B cell (primary cell): ENCODE data around the gene AOPEP. TPM values are rescaled to one million over a fixed set of nuclear protein-coding genes. Genes with fewer than 3 reads are reported as not detected.

ENCODE experiments used
- ATAC-seq: fragments of 200-7000 bp; cut with Tn5 transposase; one replicate; pipeline ENCODE4 v1.10.0; 2021; ENCODE audit warnings: low read depth, mild to moderate bottlenecking, moderate number of reproducible peaks, moderate library complexity
- CTCF ChIA-PET: fragments of 350-600 bp; sonication (Branson Sonifier 250); formaldehyde crosslinking; loops from one replicate; lab custom pipeline; 2021; ENCODE audit warnings: antibody characterized with exemption, inconsistent platforms; lab: Charles Lee
- POLR2A ChIA-PET: fragments of 350-600 bp; sonication (Branson Sonifier 250); formaldehyde crosslinking; loops from one replicate; lab custom pipeline; 2021; ENCODE audit warnings: antibody characterized with exemption; lab: Charles Lee
- DNase-seq: peaks from one replicate; pipeline ENCODE4 v3.0.0; 2013
- H2AFZ ChIP-seq: 2 replicates; pipeline ENCODE4 v1.6.1; 2012; ENCODE audit warnings: mild to moderate bottlenecking, low read depth, low read length; ENCODE audit not compliant: insufficient read depth, poor library complexity, severe bottlenecking
- H3K27ac ChIP-seq, 2 donors: 1 replicate in 1 of 2; 2 replicates in 1 of 2; pipeline ENCODE4 v1.5.1; 2012 to 2013; ENCODE audit warnings: low read length in 2 of 2, mild to moderate bottlenecking in 2 of 2, moderate library complexity in 1 of 2
- H3K27me3 ChIP-seq, 4 experiments: fragments of 200-600 bp in 1 of 4; sonication (generic) in 1 of 4; replicated peaks in 1 of 4; 1 replicate in 2 of 4; 2 replicates in 2 of 4; pipeline versions ENCODE4 v1.6.1 to v1.7.0; 2013 to 2016; ENCODE audit warnings: low read length in 3 of 4, mild to moderate bottlenecking in 2 of 4, mixed read lengths in 1 of 4, moderate library complexity in 1 of 4; ENCODE audit not compliant: insufficient read depth in 4 of 4, control insufficient read depth in 3 of 4; ENCODE audit errors: control extremely low read depth in 1 of 4
- H3K36me3 ChIP-seq, 2 experiments: replicated peaks in 1 of 2; 1 replicate in 1 of 2; 2 replicates in 1 of 2; pipeline versions ENCODE4 v1.6.1 to v1.7.1; 2013; ENCODE audit warnings: low read length in 1 of 2; ENCODE audit not compliant: insufficient read depth in 2 of 2, control insufficient read depth in 1 of 2; ENCODE audit errors: control extremely low read depth in 1 of 2, extremely low read depth in 1 of 2
- H3K4me1 ChIP-seq, 2 donors: fragments of 200-600 bp in 1 of 2; sonication (generic) in 1 of 2; 1 replicate in 1 of 2; 2 replicates in 1 of 2; pipeline versions ENCODE4 v1.5.1 to v1.6.1; 2013 to 2017; ENCODE audit warnings: low read length in 2 of 2; ENCODE audit not compliant: control insufficient read depth in 2 of 2, insufficient read depth in 2 of 2
- H3K4me2 ChIP-seq: replicated peaks from 2 replicates; pipeline ENCODE3; 2012; ENCODE audit warnings: mild to moderate bottlenecking, low read depth, low read length; ENCODE audit not compliant: poor library complexity, severe bottlenecking
- H3K4me3 ChIP-seq, 5 experiments: fragments of 200-600 bp in 1 of 5; sonication (generic) in 1 of 5; 1 replicate in 3 of 5; 2 replicates in 2 of 5; pipeline versions ENCODE4 v1.5.1 to v1.7.0; 2011 to 2016; ENCODE audit warnings: low read length in 4 of 5, mild to moderate bottlenecking in 4 of 5, low read depth in 2 of 5, control low read depth in 1 of 5, moderate library complexity in 1 of 5; ENCODE audit not compliant: insufficient read depth in 1 of 5; ENCODE audit errors: control extremely low read depth in 1 of 5, extremely low read depth in 1 of 5
- H3K79me2 ChIP-seq: fragments of 200-600 bp; sonication (generic); one replicate; pipeline ENCODE4 v1.6.0; 2016; ENCODE audit warnings: low read length; ENCODE audit not compliant: control insufficient read depth, insufficient read depth
- H3K9ac ChIP-seq: fragments of 200-600 bp; sonication (generic); 2 replicates; pipeline ENCODE4 v1.6.1; 2017; ENCODE audit warnings: mild to moderate bottlenecking, low read length, moderate library complexity
- H3K9me3 ChIP-seq, 3 donors: one replicate each; pipeline versions ENCODE4 v1.6.1 to v1.7.1; 2013; ENCODE audit warnings: low read length in 2 of 3; ENCODE audit not compliant: control insufficient read depth in 2 of 3, insufficient read depth in 1 of 3; ENCODE audit errors: control extremely low read depth in 1 of 3
- H4K20me1 ChIP-seq: 2 replicates; pipeline ENCODE4 v1.6.0; 2012; ENCODE audit warnings: mild to moderate bottlenecking, low read length; ENCODE audit not compliant: insufficient read depth, control insufficient read depth, poor library complexity, severe bottlenecking
- H3K27ac Mint-ChIP-seq: one replicate; pipeline ENCODE4 v1.8.0; 2021; ENCODE audit warnings: mixed read lengths
- H3K27me3 Mint-ChIP-seq: one replicate; pipeline ENCODE4 v1.8.0; 2021; ENCODE audit warnings: mixed read lengths
- H3K4me1 Mint-ChIP-seq: one replicate; pipeline ENCODE4 v1.8.0; 2021; ENCODE audit warnings: mixed read lengths
- H3K4me3 Mint-ChIP-seq: one replicate; pipeline ENCODE4 v1.8.0; 2021; ENCODE audit warnings: mixed read lengths
- H3K9me3 Mint-ChIP-seq: one replicate; pipeline ENCODE4 v1.8.0; 2022; ENCODE audit warnings: mixed read lengths; ENCODE audit not compliant: insufficient read depth
- CTCF ChIP-seq: fragments of 200-600 bp; IDR thresholded peaks from one replicate; pipeline ENCODE4 v1.8.0; 2022; ENCODE audit warnings: antibody characterized with exemption, mild to moderate bottlenecking
- EZH2 ChIP-seq: IDR thresholded peaks from 2 replicates; pipeline ENCODE4 v1.6.1; 2012; ENCODE audit warnings: borderline replicate concordance, low read depth, mild to moderate bottlenecking, moderate library complexity, low read length; ENCODE audit not compliant: insufficient read depth, poor library complexity, severe bottlenecking
- WGBS: methylation state at CpG from one replicate; pipeline ENCODE4 v1.1.5; 2013; ENCODE audit warnings: missing lambda C conversion rate; ENCODE audit not compliant: insufficient coverage; 5-methylcytosine and 5-hydroxymethylcytosine counted together
- intact Hi-C: fragments of 100-400 bp; cut with micrococcal nuclease; formaldehyde crosslinking; loops from one replicate; pipeline ENCODE4 v1.10.0; 2022
- polyA plus RNA-seq: library from polyadenylated mRNA; depleted of rRNA; stranded (reverse); fragments of >200 nt; gene quantifications from 2 replicates; pipeline ENCODE4 v1.2.3, GENCODE V29; 2012
- total RNA-seq, 2 donors: library from RNA; stranded (reverse); fragments of 120-200 nt in 1 of 2; gene quantifications; 1 replicate in 1 of 2; 2 replicates in 1 of 2; pipeline versions ENCODE4 v1.2.3 to v1.2.4, GENCODE V29; 2013 to 2022

Gene AOPEP
- total and polyA plus RNA-seq, 2 donors (not counting 1 experiment from before 2014, with no cell fraction given), result 5.1 to 35.8 TPM

DNA sequence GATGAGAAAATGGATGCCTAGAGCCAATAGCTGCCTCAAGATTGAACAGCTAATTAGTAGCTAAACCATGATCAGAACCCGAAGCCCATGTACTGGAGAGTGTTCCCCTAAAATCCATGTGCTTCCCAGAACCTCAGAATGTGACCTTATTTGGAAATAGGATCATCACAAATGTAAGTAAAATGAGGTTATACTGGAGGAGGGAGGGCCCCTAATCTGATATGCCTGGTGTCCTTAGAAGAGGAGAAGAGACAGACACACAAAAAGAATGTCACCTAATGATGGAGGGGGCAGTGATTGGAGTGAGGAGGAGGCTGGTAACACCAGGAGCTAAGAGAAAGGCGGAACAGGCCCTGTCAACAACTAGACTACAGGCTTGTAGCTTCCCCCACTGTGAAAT is 45.9 kb upstream of the AOPEP start:
- intact Hi-C loops, result loop anchor here (1.0 kb wide), 4 partner anchors 103 to 501 kb away; no protein-coding TSS in a partner anchor
- peaks cover 17% of the 10 kb centered on the region for H3K27me3 Mint-ChIP-seq
- Histone ChIP-seq H3K27ac (no peak overlapping the region), H3K79me2 (no peaks in the 10 kb centered on the region), H3K9ac (no peak overlapping the region), H3K4me2 (no peak overlapping the region), H3K36me3 (no peaks in the 10 kb centered on the region), H3K4me1 (no peaks in the 10 kb centered on the region), H3K27me3 (peaks cover 0 to 9% (median 3%) of the 10 kb centered on the region in 4 experiments), H3K9me3 (no peaks in the 10 kb centered on the region), H4K20me1 (no peaks in the 10 kb centered on the region), H2AFZ (no peak overlapping the region), H3K4me3 (no peak overlapping the region)
- ChIA-PET CTCF (interaction anchor here (0.7 to 10.4 kb wide), 35 partner anchors 8 to 1639 kb away, joined by 3 to 314 read pairs (median 6); no protein-coding TSS in a partner anchor), POLR2A (no interaction called here)
- no peaks in the 10 kb centered on the region for H3K4me1 Mint-ChIP-seq
- H3K9me3 Mint-ChIP-seq, result no peaks in the 10 kb centered on the region
- H3K27ac Mint-ChIP-seq, result no peak overlapping the region
- WGBS, result 60% methylated on average over 1 of the region's 2 CpGs
- H3K4me3 Mint-ChIP-seq, result no peak overlapping the region
- no peak for ATAC-seq
- TF ChIP-seq EZH2 (no peak), CTCF (no peak)
- DNase-seq, result no peak

GRCh38 chr9:94681508-94681907 is 45.0 kb upstream of the AOPEP start:
- no peak overlapping the region for H3K9ac ChIP-seq
- Mint-ChIP-seq H3K27me3 (peaks cover 17% of the 10 kb centered on the region), H3K4me1 (no peaks in the 10 kb centered on the region), H3K27ac (peak overlapping the region; percentile 22), H3K4me3 (no peak overlapping the region), H3K9me3 (no peaks in the 10 kb centered on the region)
- H3K79me2 ChIP-seq, result no peaks in the 10 kb centered on the region
- no peaks in the 10 kb centered on the region for H3K4me1 ChIP-seq
- TF ChIP-seq CTCF (peak; percentile 79), EZH2 (no peak)
- no peak overlapping the region for H3K4me2 ChIP-seq
- no peak overlapping the region for H3K27ac ChIP-seq
- intact Hi-C loops, result loop anchor here (1.0 kb wide), 4 partner anchors 102 to 500 kb away; no protein-coding TSS in a partner anchor
- H2AFZ ChIP-seq, result peak overlapping the region; percentile 76
- H3K27me3 ChIP-seq, result peaks cover 0 to 6% (median 2%) of the 10 kb centered on the region in 4 experiments
- ATAC-seq, result peak; percentile 83
- no peak overlapping the region for H3K4me3 ChIP-seq
- no peaks in the 10 kb centered on the region for H4K20me1 ChIP-seq
- ChIA-PET POLR2A (no interaction called here), CTCF (interaction anchor here (0.6 to 10.4 kb wide), 48 partner anchors 9 to 1646 kb away, joined by 3 to 314 read pairs (median 5); no protein-coding TSS in a partner anchor)
- no peaks in the 10 kb centered on the region for H3K9me3 ChIP-seq
- 0% methylated on average over 2 of the region's 7 CpGs for WGBS
- DNase-seq, result peak; percentile 77
- H3K36me3 ChIP-seq, result no peaks in the 10 kb centered on the region
